Measurements from ENCODE around the gene COL16A1. TPM values are rescaled to one million over a fixed set of nuclear protein-coding genes. Genes with fewer than 3 reads are reported as not detected.

COL16A1 gene
- total RNA-seq, 2 experiments from 2014 or later, result 0.34 TPM; not detected in 1

GRCh38 chr1:31668303-31668883 is 35.4 kb downstream of the COL16A1 start:
- intact Hi-C loops (cut with micrococcal nuclease), result no loop called here
- Mint-ChIP-seq H3K27me3 (peaks cover 12% of the 10 kb centered on the region), H3K27ac (no peak overlapping the region), H3K36me3 (ENCODE audit: low read depth) (no peaks in the 10 kb centered on the region), H3K9me3 (no peaks in the 10 kb centered on the region), H3K4me1 (ENCODE audit: low read depth) (peaks cover 10% of the 10 kb centered on the region), H3K4me3 (no peak overlapping the region)
- ATAC-seq (no peak), DNase-seq (no peak)
- ChIA-PET CTCF (interaction anchor here (1.1 kb wide), 1 partner anchor 121 kb away, joined by 5 read pairs; no protein-coding TSS in a partner anchor), POLR2A (no interaction called here)
- TF ChIP-seq CTCF (IDR thresholded peaks at IDR 0.05), result no peak

- ChIA-PET CTCF (interaction anchor here (1.1 to 3.4 kb wide), 3 partner anchors 38 to 122 kb away, joined by 5 to 50 read pairs (median 8); no protein-coding TSS in a partner anchor), POLR2A (no interaction called here)
- ATAC-seq (no peak), DNase-seq (no peak)
- H3K4me1 Mint-ChIP-seq (ENCODE audit: low read depth), result peaks cover 10% of the 10 kb centered on the region
- H3K36me3 Mint-ChIP-seq (ENCODE audit: low read depth), result no peaks in the 10 kb centered on the region
- intact Hi-C loops (cut with micrococcal nuclease), result no loop called here
- H3K9me3 Mint-ChIP-seq, result no peaks in the 10 kb centered on the region
- H3K4me3 Mint-ChIP-seq, result no peak overlapping the region
- no peak for TF ChIP-seq CTCF (IDR thresholded peaks at IDR 0.05)
- H3K27me3 Mint-ChIP-seq, result peaks cover 13% of the 10 kb centered on the region
- no peak overlapping the region for H3K27ac Mint-ChIP-seq
These were observed 36.6 kb downstream of the COL16A1 start for GRCh38 chr1:31667065-31667785.

GRCh38 chr1:31666263-31666963 is 37.4 kb downstream of the COL16A1 start:
- peaks cover 10% of the 10 kb centered on the region for H3K4me1 Mint-ChIP-seq (ENCODE audit: low read depth)
- ChIA-PET POLR2A (interaction anchor here (0.5 to 2.2 kb wide), 2 partner anchors 122 to 425 kb away, joined by 3 to 10 read pairs; no protein-coding TSS in a partner anchor), CTCF (interaction anchor here (1.8 to 3.4 kb wide), 3 partner anchors 39 to 123 kb away, joined by 8 to 50 read pairs (median 9); no protein-coding TSS in a partner anchor)
- no peak for TF ChIP-seq CTCF (IDR thresholded peaks at IDR 0.05)
- DNase-seq (no peak), ATAC-seq (no peak)
- peaks cover 11% of the 10 kb centered on the region for H3K27me3 Mint-ChIP-seq
- no peak overlapping the region for H3K27ac Mint-ChIP-seq
- H3K9me3 Mint-ChIP-seq, result no peaks in the 10 kb centered on the region
- intact Hi-C loops (cut with micrococcal nuclease), result no loop called here
- no peak overlapping the region for H3K4me3 Mint-ChIP-seq
- no peaks in the 10 kb centered on the region for H3K36me3 Mint-ChIP-seq (ENCODE audit: low read depth)

GRCh38 chr1:31665234-31665878 is 38.5 kb downstream of the COL16A1 start:
- DNase-seq, result no peak

More at GRCh38 chr1:31665234-31665878, 38.5 kb downstream of the COL16A1 start:
- Mint-ChIP-seq H3K36me3 (ENCODE audit: low read depth) (no peaks in the 10 kb centered on the region), H3K4me3 (no peak overlapping the region), H3K9me3 (no peaks in the 10 kb centered on the region), H3K4me1 (ENCODE audit: low read depth) (peaks cover 9% of the 10 kb centered on the region), H3K27ac (no peak overlapping the region), H3K27me3 (peaks cover 8% of the 10 kb centered on the region)
- POLR2A ChIA-PET, result interaction anchor here (0.5 to 2.2 kb wide), 2 partner anchors 123 to 426 kb away, joined by 3 to 10 read pairs; no protein-coding TSS in a partner anchor
- ATAC-seq, result no peak
- no peak for TF ChIP-seq CTCF (IDR thresholded peaks at IDR 0.05)
- CTCF ChIA-PET, result interaction anchor here (0.7 to 3.4 kb wide), 10 partner anchors 13 to 139 kb away, joined by 3 to 50 read pairs (median 6); partner anchors contain the start of genes COL16A1 and PEF1
- intact Hi-C loops (cut with micrococcal nuclease), result no loop called here

Data from activated CD8-positive, alpha-beta T cell treated with anti-CD3 and anti-CD28 coated beads for 36 hours (primary cell).